GM18873 (cell line): ENCODE results near the gene HTRA2.

Source experiments
- ATAC-seq: cut with Tn5 transposase; IDR thresholded peaks from one replicate; pipeline ENCODE4 v1.9.1; 2021; ENCODE audit warnings: mild to moderate bottlenecking, moderate library complexity, moderate number of reproducible peaks; ENCODE audit not compliant: unreplicated experiment, low FRiP score

The HTRA2 gene

DNA sequence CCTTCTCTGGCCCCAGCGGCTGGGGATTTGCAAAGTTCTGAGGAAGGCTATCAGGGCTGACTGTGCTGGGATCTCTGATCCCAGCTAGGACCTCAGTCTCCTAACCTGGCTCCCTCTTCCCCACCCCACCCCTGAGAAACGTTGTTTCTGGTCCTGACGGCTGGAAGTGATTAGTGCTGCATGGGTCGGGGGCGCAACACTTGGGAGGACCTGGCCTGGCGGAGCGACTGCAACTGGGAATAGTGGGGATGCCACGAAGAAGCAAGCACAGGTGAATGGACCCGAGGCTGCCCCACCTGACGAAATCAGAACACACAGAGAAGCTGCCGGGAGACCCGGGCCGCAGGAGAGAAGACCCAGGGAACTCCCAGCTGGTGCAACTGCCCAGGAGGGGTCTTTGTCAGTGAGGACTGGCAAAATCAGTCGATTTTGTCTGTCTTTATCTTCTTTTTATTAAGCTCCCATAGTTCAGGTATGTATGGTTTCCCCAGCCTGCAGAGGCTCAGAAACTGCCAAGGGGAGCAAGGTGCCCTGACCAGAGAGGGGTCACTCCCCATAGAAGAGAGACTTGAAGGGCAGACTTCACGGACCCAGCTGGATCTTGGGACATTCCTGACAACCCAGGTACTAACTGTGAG is 29.7 kb upstream of the HTRA2 start:
- ATAC-seq, result no peak

DNA sequence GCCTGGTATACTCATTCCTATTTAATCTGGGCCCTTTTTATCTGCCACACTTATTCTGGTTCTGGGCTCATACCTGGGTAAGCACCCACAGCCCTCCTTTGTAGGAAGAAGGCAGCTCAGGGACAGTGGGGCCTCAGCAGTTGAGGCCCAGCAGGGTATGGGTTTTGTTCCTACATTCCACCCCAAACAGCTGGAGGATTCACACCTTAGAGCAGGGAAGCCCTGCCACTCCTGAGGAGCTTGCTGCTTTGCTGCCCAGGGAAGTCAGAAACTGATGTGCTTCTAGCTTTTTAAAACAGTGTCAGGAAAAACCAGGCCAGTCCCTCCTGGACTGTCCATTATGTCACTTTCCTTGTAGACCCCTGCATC is 29.2 kb upstream of the HTRA2 start:
- ATAC-seq, result no peak

DNA sequence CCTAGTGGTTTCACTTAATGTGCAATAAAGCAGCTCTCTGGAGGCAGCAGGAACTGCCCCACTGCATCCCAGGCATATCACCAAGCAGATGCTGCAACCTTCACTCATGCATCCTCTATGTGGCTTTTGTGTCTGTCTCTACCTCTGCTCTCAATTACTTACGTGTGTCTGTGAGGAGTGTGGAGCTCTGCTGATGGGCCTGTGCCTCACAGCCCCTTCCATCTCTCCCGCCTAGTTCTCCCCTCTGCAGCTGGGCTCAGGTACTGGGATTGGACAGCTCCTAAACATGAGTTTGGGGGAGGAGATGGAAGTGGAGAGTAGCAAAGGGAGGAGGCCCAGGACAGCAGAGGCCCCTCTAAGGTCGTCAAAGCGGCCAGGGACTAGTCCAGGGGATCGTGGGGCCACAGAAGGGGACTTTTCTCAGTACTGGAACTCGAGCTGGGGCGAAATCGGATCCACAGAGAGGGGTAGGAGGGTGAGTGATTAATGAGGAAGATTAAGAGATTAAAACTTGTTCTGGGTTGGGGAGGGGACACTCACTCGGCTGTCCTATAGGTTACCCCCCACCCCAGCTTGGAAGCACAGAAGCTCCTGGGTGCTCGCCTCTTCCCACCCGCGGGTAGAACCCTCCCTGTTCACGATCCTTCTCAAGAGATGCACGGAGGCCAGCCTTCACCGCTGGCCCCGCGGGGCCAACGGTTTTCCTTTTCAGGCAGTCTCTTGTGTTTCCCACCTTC is 28.2 kb upstream of the HTRA2 start:
- no peak for ATAC-seq

DNA sequence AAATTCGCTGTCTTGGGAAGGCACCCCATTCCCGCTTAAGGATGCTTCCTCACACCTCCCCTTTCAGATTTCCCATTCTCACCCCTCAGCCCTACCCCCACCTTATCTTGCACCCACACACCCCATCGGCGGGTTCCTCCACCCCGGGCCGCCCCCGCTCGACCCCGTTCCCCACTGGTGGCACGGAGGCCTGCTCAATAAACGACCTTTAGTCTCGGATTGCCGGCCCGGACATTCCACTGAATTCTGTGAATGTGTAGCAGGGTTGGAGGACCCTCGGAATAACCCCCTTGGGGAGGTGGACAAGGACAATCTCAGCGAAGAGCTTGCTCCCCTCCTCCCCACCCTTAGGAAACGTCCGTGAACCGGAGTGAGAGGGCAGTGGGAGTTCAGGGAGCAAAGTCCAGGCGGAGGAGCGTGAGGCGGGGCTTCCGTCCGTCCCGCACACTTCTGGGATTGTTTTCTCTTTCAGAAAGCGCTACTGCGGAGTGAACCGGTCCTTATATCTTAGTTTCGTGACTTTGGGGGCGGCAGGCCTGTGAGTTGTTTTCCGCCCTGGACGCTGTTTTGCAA is 27.5 kb upstream of the HTRA2 start:
- no peak for ATAC-seq

DNA sequence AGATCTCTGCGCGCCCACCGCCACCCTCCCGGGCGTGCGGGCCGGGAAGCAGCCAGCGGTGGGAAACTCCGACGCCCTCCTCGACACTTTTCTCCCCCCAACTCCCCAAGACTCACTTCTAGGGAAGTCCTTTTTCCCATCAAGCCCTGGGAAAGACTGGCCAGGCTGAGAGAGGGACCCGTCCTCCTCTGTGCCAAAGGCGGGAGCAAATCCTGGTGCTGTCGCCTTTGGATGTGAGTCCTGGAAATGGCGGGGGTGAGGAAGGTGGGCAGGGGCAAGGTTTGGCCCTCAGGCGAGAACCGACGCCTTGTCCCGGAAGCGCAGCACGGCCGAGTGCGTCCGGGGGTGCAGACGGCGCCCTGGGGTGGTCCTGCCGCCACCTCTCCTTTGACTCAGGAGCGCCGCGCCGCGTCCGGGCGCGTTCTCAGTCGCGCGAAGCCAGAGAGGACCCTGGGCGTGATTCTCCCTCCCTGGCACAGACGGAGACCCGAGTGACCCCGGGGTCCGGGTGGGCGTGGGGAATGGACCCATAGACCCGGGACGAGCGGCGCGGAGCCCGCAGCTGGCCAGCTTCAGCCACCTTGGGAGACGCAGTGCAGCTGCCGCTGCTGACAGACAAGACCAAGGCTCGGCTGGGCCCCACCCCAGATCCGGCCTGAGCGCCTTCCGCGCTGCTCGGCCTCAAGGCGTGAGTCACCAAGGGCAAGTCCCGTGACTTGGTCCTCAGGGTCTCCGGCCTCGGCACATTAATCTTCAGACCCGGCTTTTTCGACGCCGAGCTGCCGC is 26.8 kb upstream of the HTRA2 start:
- no peak for ATAC-seq

DNA sequence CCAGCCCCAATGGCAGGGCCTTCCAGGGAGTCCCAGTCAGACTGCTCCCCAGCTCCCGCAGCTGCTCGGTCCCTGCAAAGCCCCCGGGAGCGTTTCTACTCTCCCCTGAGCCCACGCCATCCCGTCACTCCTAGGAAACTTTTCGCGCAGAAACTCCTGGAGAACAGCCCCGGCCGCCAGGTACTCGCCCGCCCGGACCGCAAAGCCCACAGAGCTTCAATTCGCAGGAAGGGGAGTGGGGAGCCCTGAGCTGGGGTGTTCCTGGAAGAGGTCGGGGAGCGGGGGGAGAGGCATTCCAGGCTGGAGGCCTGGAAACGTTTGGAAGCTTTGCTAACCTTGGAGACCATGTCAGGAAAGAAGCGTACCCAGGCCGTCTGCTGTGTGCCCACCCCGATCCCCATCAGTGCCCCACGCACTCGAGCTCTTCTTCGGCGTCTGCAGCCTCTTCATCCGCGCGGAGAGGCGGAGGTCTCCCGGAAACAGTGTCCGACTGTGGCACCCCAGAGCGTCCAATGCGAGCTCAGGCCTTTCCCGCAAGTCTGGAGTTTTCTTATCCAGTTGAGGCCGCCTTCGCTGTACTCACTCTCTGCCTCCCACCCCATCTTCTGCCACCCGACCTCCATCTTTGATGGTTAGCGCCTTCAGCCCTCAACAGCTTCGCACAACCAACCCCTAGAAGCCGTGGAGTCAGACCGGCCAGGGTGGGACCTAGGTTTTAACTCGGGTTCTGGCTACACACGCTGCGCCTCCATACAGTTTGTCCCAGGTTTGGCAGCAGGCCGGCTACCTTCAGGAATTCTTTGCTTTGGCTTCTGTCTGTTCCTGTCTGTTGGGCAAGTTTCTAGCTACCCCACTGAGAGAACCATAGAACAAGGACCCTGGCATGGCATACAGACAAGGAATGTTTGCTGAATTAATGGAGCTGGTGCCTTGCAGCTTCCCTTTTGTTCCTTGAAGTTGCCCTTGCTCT is 25.9 kb upstream of the HTRA2 start:
- no peak for ATAC-seq

DNA sequence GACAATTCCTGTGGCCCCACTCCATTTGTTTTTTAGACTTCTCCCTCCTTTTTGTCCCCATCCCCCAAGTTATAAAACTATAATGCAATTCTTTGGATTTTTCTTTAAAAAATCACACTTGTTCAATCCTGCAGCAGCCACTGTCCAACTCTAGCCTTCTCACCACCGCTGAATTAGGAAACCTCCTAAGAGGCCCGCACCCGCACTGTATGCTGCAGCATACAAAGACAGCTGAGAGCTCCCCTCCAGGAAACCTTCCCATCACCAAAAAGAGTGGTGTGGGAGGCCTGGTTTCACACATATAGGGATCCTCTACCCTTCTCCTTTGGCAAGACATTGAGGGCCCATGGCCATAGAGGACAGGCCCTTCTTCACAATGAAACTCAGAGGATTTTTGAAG is 25.1 kb upstream of the HTRA2 start:
- no peak for ATAC-seq

DNA sequence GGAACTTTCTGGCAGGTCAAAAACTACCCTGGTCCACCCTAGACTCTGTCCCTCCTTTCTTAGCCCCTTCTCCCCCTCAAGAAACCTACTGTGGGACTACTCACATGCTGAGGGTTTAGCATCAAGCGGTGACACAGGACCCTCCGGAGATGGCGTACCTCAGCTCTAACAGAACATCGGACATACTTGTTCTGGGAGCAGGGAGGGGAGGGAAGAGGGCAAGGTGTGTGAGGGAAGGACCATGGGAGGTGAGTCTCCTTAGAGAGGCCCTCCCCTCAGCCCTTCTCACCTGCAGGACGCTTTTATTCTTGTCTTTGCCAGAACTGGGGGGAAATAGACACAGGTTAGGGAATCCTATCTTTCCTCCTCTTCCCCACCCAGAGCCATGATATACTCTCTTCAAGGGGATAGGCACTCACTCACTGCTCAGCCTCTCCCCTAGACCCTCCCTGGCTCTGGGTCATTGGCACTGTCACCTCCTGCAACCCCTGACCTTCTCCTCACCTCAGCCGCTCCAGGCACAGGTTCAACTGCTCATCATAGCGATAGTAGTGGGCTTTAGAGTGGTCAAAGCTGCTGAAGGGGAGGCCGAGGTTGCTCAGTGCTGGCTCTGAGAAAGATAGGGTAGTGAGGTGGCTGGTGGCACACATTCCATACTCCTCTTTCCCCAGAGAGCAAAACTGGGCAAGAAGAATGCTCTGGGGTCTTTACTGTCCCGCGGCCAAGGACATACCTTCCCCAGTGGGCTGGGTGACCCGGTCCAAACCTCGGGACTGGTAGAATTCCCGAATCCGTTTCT is 24.1 kb upstream of the HTRA2 start:
- no peak for ATAC-seq

DNA sequence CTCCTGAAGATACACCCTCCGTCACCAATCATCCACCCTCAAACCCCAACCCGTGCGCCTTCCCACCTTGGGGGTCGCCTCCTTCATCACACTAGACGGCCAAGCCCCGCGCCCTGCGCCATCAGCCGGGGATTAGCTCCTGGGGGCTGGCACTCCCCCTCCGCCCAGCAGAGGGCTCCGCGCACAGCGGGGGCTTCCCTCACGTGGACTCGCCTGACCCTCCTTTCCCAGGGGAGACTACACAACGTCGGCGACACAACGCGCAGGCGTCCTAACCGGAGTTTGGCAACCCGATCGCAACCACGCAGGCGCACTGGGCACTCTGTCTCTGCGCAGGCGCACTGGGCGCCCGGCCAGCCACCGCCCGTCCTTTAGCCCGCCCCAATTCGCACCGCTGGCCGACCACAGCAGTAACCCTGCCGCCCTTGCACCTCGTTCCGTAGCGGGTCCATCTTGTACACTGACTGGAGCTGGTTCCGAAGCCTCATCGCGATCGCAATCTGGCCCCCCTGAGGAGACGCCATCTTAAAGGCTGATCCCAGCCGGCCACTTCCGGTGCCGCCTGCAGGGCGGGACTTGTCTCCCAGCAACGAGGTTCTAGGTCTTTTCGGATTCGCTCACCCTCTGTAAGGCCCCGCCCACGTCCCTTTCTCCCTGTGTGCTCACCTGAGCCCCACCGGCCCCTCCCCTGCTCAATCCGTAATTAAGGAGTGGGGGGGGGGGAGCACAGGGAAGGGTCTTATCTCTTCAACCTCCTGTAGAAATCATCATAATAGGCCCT is 22.4 kb upstream of the HTRA2 start, which contains the start of gene PCGF1:
PCGF1 (minus strand) TSS at position 551 of the 781 bp plus-strand sequence; CDS start at position 524, 27 bp downstream.
- peak; percentile 84 for ATAC-seq

DNA sequence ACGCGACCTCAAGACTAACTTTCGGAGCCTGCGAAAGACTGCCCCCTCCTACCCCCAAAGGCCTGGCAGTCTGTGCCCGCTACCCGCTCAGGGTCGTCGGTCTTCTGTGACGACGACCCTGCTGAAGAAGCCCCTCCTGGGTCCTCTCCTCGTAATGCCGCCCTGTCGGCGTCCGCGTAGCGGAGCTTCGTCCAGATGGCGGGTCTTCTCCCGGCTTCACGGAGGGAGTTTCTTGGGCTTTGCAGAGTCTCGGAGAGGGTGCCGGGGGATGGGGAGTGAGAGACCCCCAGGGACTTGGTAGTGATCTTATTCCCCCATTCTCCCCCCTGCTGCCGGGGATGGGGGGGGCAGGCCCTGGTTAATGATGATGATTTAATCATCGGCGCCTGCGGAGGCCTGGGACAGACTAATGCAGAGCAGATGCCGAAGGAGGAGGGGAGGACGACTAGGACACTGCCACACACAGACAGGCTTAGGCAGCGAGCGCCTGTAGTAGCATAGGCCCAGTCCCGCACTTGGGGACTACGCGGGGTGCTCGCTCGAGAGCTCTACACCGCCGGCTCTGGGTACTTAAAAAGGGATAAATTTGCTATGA is 21.7 kb upstream of the HTRA2 start:
- ATAC-seq, result no peak

DNA sequence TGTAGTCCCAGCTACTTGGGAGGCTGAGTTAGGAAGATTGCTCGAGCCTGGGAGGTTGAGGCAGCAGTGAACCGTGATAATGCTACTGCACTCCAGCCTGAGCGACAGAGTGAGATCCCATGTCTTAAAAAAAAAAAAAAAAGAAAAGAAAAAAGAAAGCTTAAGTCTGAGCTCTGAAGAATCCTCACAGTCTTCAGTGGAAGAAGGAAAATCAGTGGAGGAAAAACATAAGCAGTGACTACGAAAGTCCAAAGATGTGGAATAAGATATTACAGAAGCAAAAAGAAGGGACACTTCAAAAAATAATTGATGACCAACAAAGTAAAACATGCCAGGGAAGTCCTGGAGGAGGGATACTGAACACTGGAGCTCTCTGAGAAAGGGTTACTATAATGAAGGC is 19.5 kb upstream of the HTRA2 start:
- ATAC-seq, result no peak

DNA sequence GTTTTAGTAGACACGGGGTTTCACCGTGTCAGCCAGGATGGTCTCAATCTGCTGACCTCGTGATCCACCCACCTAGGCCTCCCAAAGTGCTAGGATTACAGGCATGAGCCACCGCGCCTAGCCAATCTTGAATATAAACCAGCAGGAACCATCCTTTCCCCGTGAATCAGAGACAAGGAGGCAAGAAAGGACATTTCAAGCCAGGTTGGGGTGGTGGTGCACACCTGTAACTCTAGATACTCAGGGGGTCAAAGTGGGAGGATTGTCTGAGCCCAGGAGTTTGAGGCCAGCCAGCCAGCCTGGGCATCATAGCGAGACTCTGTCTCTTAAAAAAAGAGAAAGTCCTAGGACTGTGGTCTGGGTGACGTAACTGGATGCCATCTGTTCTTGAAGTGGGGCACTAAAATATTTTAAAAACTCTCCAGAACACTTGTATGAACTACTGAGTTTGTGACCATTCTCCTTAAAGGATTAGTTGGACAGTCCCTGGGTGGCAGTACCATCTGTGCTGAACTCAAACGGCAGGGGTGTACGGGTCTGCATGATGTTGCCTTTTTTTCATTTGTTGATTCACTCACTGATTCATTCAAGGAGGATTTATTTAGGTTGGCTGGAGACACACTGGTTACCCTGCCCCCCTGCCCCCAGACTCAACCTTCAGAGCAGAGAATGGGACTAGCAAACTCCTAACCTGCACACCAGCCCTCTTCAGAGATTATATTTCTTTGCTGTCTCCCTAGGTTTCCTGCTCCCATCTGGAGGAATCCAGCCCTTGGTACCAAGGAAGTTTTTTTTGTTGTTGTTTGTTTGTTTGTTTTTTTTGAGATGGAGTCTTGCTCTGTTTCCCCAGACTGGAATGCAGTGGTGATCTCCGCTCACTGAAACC is 18.4 kb upstream of the HTRA2 start:
- ATAC-seq, result no peak

DNA sequence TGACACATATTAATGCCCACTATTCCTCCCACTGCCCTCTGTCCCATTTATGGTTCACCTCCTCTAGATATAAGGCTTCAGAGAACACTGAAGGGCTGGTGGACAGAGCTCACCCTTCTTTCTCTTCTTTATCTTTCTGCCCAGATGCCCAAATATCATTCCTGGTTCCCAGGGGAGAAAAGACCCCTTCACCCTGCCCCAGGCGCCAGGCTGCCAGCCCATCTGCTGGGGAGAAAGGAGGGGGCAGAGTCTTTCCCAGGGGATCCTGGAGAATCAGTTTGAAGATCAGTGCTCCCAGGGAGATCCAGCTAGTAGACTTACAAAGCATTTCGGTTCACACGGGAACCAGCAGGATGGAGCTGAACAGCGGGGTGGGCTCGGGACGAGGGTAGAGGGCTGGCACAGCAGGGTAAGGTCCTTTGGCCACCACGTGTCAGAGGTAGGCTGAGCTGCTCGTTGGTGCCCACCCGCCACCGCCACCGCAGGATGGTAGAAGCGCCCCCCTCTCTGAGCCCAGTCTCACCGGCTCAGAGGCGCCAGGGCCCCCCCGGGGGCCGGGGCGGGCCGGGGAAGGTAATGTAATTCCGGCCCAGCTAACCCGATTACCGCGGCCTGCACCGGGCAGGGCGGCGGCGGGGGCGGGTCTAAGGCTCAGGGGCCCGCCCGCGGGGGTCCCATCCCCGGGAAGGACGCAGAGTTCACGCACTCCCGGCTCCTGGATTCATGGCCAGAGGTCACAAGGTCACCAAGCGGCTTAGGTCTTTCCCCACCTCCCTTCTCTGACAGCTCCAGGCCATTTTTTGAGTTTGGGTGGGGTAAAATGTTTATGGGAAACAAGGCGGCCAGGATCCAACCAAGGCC is 16.8 kb upstream of the HTRA2 start:
- no peak for ATAC-seq

DNA sequence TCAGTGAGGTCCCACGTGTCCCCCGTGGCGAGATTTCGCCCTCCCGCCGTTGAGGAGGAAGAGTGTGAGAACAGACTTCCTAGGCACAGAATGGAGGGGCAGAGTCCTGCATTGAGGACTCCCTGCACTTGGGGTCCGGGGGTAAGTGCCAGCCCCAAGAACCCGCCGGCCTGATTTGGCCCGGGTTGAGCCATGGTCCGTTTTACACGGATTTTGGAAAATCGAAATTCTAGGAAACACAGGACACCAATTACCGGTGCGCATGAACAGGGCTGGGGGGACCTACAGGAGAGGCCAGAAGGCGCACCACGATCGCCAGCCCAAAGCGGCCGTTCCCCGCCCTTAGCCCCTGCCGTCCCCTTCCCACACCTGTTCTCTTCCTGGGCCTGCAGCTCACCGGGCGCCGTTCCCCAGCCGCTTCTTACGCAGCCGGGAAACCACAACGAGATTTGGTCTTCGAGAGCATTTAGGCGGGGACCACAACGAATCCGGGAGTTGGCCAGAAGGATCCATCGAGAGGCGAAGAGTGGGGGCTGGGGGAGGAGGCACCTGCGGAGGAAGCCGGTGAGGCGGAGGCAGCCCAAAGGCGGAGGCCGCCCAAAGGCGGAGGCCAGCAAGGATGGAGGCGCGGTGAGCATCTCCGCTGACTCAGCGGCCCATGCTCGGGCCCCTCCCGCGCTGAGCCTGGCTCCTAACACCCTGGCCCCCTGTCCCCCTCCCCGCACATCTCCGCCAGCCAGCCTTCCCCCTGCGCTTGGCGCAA is 15.9 kb upstream of the HTRA2 start:
- ATAC-seq, result no peak
